Loucy (cell line): ENCODE measurements around the gene BCL2A1.

Experiments
- H2AFZ ChIP-seq: fragments of 200-600 bp; sonication (generic); 2 replicates; pipeline ENCODE4 v1.6.0; 2016; ENCODE audit warnings: antibody characterized with exemption, mild to moderate bottlenecking, low read length, moderate library complexity
- H3F3A ChIP-seq: fragments of 200-600 bp; 2 replicates; pipeline ENCODE4 v1.6.0; 2016; ENCODE audit warnings: antibody characterized with exemption, low read depth, mild to moderate bottlenecking
- H3K27me3 ChIP-seq: fragments of 200-600 bp; sonication (generic); 2 replicates; pipeline ENCODE4 v1.6.1; 2014; ENCODE audit warnings: low read length, mild to moderate bottlenecking; ENCODE audit not compliant: insufficient read depth, poor library complexity, severe bottlenecking
- H3K36me3 ChIP-seq: fragments of 200-600 bp; sonication (generic); 2 replicates; pipeline ENCODE4 v1.6.1; 2016; ENCODE audit warnings: low read length; ENCODE audit not compliant: insufficient read depth
- H3K4me1 ChIP-seq: fragments of 200-600 bp; sonication (generic); 2 replicates; pipeline ENCODE4 v1.5.1; 2014; ENCODE audit warnings: low read length, mild to moderate bottlenecking; ENCODE audit not compliant: insufficient read depth, poor library complexity, severe bottlenecking
- H3K4me2 ChIP-seq: fragments of 200-600 bp; sonication (generic); 2 replicates; pipeline ENCODE4 v1.6.0; 2014; ENCODE audit warnings: antibody characterized with exemption, low read length, low read depth, mild to moderate bottlenecking; ENCODE audit not compliant: poor library complexity, severe bottlenecking
- H3K4me3 ChIP-seq: fragments of 200-600 bp; sonication (generic); 2 replicates; pipeline ENCODE4 v1.5.1; 2014; ENCODE audit warnings: low read length, mild to moderate bottlenecking, mixed read lengths; ENCODE audit not compliant: poor library complexity, severe bottlenecking
- H3K79me2 ChIP-seq: fragments of 200-600 bp; sonication (generic); 2 replicates; pipeline ENCODE4 v1.6.1; 2014; ENCODE audit warnings: low read length; ENCODE audit not compliant: insufficient read depth
- H3K9ac ChIP-seq: fragments of 200-600 bp; sonication (generic); 2 replicates; pipeline ENCODE4 v1.6.0; 2014; ENCODE audit warnings: mild to moderate bottlenecking, low read depth, low read length, moderate library complexity; ENCODE audit not compliant: poor library complexity, severe bottlenecking
- H3K9me2 ChIP-seq: fragments of 200-600 bp; sonication (generic); replicated peaks from 2 replicates; pipeline ENCODE4 v1.6.1; 2016; ENCODE audit warnings: low read depth, low read length, mixed read lengths
- H3K9me3 ChIP-seq: fragments of 200-600 bp; sonication (generic); 2 replicates; pipeline ENCODE4 v1.6.1; 2014; ENCODE audit warnings: mild to moderate bottlenecking, antibody characterized with exemption, low read length, low read depth; ENCODE audit not compliant: insufficient read depth
- H4K20me1 ChIP-seq: fragments of 200-600 bp; sonication (generic); 2 replicates; pipeline ENCODE4 v1.6.0; 2014; ENCODE audit warnings: antibody characterized with exemption, low read length, mild to moderate bottlenecking; ENCODE audit not compliant: insufficient read depth, poor library complexity, severe bottlenecking
- CTCF ChIP-seq: fragments of 200-600 bp; sonication (generic); conservative IDR thresholded peaks from 2 replicates; pipeline ENCODE4 v1.5.1; 2014; ENCODE audit warnings: mild to moderate bottlenecking, antibody characterized with exemption, low read length
- EZH2phosphoT487 ChIP-seq: fragments of 200-600 bp; IDR thresholded peaks from 2 replicates; pipeline ENCODE4 v1.6.1; 2018; ENCODE audit warnings: antibody characterized with exemption, mild to moderate bottlenecking, moderate library complexity, borderline replicate concordance

The BCL2A1 gene

GRCh38 chr15:79947009-79947408, 24.0 kb downstream of the BCL2A1 start:
- no peaks in the 10 kb centered on the region for H3K9me3 ChIP-seq
- no peak overlapping the region for H3K4me2 ChIP-seq
- TF ChIP-seq EZH2phosphoT487 (no peak), CTCF (no peak)
- H3K36me3 ChIP-seq, result no peaks in the 10 kb centered on the region
- H3K4me1 ChIP-seq, result peaks cover 10% of the 10 kb centered on the region
- H3F3A ChIP-seq, result no peaks in the 10 kb centered on the region
- no peak overlapping the region for H2AFZ ChIP-seq
- H3K9ac ChIP-seq, result no peak overlapping the region
- H3K9me2 ChIP-seq, result no peaks in the 10 kb centered on the region
- no peaks in the 10 kb centered on the region for H3K27me3 ChIP-seq
- no peaks in the 10 kb centered on the region for H3K79me2 ChIP-seq
- no peak overlapping the region for H3K4me3 ChIP-seq
- no peaks in the 10 kb centered on the region for H4K20me1 ChIP-seq

GRCh38 chr15:79944622-79945021, 26.4 kb downstream of the BCL2A1 start:
- Histone ChIP-seq H3K4me1 (peaks cover 10% of the 10 kb centered on the region), H2AFZ (no peak overlapping the region), H3K36me3 (no peaks in the 10 kb centered on the region), H3F3A (no peaks in the 10 kb centered on the region), H3K27me3 (no peaks in the 10 kb centered on the region), H3K4me3 (no peak overlapping the region), H4K20me1 (no peaks in the 10 kb centered on the region), H3K9ac (no peak overlapping the region), H3K9me3 (no peaks in the 10 kb centered on the region), H3K79me2 (no peaks in the 10 kb centered on the region), H3K4me2 (no peak overlapping the region), H3K9me2 (no peaks in the 10 kb centered on the region)
- no peak for TF ChIP-seq CTCF

GRCh38 chr15:79943820-79944219, 27.2 kb downstream of the BCL2A1 start:
- Histone ChIP-seq H3K27me3 (no peaks in the 10 kb centered on the region), H3K4me1 (peaks cover 8% of the 10 kb centered on the region), H3K36me3 (no peaks in the 10 kb centered on the region), H3K9ac (no peak overlapping the region), H3K4me3 (no peak overlapping the region), H4K20me1 (no peaks in the 10 kb centered on the region), H3K4me2 (no peak overlapping the region), H3K79me2 (no peaks in the 10 kb centered on the region), H3F3A (no peaks in the 10 kb centered on the region), H3K9me2 (no peaks in the 10 kb centered on the region), H2AFZ (no peak overlapping the region), H3K9me3 (no peaks in the 10 kb centered on the region)
- TF ChIP-seq CTCF (no peak), EZH2phosphoT487 (no peak)
